Activated T-cell treated with anti-CD3 and anti-CD28 coated beads for 24 hours (primary cell): ENCODE results near the gene SMIM9.

ENCODE experiments used
- DNase-seq: peaks from one replicate; pipeline ENCODE4 v3.0.0-alpha.2; 2020; ENCODE audit warnings: low read depth

Gene SMIM9

DNA sequence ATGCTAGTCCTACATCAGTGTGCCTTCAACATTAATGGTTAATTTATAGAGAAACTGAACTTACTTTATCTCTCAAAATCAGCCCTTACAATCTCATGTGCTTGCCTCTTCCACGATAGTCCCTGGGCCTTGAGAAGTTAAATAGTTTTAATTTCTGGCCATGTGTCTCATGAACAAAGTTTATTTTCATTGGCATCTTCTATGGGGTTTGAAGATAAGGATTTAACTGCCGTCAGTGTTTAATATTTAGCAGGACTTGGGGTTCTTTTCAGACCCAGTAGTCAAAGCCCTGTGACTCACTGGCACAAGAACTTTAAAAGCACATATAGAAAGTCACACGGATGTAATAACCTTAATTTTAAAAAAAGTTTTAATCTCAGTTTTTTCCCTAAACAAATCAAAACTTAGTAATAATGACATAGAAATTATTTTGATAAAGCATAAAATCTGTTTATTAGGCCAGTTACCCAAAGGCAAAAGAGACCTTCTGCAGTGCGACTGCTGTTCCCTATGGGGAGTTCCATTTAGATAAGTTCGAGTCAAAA, 19.1 kb downstream of the SMIM9 start:
- no peak for DNase-seq

DNA sequence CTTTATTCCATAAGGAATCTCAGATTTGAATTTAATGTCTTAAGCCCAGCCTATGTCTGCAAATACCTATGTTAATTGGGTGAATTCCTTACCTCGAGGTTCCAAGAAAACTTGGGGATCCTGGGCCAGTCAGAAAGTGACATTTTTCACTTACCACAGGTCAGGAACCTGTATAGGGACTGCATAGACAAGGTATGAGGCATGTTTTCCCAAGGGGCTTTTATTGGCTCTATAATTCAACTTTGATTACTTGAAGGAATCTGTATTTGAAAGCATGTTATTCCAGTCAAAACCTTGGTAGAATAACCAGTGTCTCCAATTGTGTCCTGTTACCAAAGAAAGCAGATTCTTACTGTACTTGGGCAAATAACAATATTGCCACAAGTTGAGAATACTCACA, 20.7 kb downstream of the SMIM9 start:
- no peak for DNase-seq

DNA sequence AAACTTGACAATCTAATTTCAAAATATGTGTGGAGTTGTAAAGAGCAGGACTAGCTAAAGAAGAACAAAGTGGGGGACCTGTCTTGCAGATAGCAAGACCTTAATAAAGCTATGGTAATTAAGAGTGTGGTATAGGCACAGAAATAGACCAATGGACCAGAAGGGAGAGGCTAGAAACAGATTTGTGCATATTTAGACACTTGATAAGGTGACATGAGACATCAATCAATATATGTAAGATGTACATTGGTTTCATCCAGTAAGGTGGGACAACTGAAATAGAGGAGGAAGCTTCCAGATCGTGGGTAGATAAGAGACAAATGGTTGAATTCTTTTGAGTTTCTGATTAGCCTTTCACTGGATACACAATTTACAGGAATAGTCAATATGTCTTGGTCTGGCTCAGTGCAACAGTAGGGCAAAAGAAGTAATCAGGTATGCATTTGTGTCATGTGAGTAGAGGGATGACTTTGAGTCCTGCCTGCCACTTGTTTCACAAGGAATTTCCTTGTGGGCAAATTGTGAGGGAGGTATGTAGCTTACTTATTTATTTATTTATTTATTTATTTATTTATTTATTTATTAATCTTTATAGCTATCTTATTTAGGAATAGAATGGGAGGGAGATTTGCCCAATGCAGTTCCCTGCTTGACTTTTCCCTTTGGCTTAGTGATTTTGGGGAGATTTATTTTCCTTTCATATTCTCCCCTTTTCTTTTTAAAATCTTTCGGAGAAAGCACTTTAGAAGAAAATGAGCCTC, 21.9 kb downstream of the SMIM9 start:
- DNase-seq = no peak

DNA sequence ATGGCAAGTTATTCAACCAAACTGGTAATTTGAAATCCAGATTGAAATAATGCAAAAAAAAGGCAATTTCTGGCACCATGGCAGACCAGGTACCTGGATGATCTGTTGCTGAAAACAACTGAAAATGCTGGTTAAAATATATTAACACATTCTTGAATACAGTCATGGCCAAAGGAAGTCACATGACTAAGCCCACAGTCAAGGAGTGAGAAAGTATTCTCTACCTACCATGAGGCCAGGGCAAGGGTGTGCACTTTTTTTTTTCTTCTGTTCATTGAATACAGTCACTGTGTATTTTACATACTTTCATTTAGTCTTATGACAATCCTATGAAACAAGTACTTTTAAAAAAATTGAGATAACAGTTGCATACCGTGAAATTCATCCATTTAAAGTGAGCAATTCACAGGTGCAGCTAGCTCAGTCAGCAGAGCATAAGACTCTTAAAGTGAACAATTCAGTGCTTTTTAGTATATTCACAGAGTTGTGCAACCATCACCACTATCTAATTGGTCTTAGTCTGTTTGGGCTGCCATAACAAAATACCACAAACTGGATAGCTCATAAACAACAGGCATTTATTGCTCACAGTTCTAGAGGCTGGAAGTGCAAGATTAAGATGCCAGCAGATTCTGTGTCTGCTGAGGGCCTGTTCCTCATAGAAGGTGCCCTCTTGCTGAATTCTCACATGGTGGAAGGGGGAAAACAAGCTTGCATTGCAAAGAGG, 24.4 kb downstream of the SMIM9 start:
- DNase-seq = no peak

DNA sequence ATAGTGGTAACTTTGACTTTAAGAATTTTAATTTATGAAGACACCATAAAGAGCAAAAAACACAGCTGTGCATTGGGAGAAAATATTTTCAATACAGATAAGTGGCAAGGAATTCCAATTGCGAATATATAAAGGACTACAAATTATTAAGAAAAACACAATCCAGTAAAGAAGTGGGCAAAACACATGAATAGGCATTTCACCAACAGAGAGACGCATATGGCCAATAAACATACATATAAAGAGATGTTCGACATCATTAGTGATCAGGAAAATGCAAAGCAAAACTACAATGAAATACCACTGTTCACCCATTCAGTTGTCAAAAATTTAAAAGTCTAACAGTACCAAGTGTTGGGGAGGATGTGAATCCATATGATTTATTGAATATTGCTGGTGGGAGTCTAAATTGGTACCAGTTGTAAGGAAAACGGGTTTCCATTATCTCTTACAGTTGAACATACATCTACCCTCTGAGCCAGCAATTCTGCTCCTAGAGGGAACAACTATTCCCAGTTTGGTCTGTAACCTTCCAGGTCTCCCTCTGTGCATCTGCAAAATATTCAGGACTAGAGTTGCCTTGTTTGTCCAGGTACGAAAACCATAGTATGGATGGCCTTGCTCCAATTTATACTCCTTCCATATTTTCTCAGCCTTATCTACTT, 27.5 kb downstream of the SMIM9 start:
- no peak for DNase-seq

DNA sequence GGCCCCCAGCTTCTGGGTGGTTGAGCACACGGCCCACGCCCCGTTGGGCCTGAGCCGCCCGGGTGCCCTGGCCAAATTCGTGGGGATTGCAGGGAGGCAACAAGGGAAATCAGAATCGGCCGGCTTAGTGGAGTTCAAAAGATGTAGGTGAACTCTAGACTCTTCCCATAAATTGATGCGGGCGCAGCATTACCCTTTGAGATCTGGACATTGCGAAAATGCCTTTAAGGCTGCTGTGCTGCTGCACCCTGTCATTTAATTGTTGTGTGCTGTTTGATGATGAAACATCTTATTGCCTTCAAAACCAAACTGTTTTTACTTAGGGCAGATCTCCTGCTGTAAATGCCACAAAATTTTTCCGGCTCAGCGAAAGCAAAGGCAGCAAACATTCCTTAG, 28.8 kb downstream of the SMIM9 start:
- no peak for DNase-seq

DNA sequence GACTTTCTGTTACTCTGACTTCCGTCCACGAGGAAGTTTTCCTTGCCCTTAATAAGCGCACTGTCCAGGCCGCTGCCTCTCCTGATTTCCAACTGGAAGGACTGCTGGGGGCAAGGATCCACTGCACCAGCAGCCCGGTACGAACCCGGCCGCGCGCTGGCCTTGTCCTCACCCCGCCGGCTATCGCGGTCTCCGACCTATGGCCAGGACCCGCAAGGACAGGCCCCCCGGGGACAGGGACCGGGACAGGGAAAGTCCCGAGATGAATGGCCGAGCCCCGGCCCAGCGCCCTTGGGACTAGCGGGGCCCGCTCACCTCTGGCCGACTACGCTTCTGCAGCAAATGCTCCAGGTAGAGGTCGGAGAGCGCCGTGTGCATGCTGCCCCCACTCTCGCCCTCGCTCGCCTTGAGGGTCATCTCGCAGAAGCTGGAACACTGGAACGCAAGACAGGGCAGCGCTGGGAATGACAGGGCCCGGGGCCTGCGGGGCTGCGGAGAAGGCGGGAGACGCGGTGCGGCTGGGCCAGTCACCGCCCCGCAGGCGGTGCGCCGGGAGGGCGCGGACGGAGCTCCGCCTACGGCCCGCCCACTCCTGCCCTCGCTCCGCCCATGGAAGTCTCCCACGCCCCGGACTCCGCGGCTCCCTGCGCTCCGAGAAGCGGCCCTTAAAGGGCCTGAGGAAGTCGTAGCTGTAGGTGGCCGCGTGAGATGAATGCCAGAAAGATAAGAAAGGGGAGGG, 29.3 kb downstream of the SMIM9 start, which contains the start of gene MPP1:
MPP1 (minus strand) TSS at position 529 of the 739 bp plus-strand sequence; CDS start at position 417, 112 bp downstream.
- DNase-seq = peak; percentile 62

DNA sequence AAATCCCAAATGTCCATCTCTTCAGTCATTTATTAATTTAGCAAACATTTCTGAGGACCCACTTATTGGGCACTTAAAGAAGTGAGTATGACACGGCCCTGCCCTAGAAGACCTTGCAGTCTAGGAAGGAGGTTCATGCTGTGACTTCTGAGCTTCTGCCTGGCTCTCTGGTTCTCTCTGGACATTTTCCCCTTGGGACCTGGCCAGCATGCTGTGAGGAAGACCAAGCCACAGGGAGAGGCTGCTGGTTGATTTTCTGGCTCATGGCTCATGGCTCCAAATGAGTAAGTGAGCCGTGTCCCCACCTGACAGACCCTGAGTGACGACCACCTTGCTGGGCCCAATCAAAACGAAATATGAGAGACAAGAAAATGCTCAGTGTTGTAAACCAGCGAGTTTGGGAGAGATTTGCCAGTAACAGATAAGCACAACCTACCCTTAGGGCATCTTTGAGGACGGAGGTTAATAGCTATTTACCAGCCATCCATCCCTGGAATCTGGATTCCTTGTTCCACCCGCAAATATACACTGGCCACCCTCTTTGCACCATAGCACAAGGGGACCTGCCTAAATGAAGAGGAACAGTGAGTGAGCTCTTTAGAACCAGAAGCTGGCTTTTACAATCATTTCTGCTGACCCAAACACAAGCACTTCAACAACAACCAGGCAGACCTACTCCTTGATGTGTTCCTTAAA, 30.1 kb downstream of the SMIM9 start:
- DNase-seq = no peak

DNA sequence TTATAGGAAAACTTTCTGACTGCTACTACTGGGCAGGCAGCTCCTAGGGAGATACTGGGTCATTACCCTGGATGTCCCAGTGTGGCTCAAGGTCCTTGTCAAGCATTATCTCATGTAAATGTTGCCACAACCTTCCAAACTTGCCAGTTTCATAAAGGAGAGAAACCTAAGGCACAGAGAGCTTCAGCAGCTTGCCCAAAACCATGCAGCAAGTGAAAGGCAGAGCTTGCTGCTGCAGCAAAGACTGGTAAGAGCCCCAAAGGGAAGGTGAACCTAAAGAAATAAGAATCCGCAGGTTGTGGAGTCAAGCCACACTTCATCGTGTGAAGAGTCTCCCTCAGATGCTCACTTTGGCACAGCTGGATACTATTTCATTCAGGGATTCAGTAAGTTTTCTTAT, 31.5 kb downstream of the SMIM9 start:
- DNase-seq = no peak

DNA sequence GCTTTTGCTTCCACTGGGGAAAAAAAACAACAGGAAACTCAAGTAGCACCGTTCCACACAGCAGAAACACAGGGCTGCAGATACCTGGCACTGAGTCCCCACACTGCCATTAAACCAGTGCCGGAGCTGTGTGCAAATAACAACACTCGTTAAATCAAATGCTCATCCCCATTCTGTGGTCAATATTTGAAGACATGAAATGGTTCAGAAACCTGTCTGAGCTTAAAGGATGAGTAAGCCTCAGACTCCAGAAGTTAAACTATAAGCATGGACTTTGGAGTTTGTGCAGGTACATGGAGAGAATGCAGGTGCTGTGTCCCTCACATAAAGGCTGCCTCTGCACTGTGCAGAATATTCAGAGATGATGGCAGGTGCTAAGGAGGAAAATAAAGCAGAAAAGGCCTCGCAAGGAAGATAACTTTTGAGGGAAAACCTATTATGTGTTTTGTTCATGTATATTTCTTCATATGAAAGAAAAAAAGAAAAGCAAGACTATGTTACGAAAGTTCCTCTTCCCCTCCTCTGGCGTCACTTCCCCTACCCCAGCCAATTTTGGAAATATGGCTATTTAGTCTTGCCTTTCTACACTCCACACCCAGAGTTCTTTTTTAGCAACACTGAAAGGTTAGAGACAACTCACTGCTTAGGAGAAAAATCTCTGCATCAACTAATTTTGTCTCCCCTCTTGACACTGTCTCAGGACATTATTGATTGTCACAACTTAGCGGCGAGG, 33.8 kb downstream of the SMIM9 start:
- no peak for DNase-seq

DNA sequence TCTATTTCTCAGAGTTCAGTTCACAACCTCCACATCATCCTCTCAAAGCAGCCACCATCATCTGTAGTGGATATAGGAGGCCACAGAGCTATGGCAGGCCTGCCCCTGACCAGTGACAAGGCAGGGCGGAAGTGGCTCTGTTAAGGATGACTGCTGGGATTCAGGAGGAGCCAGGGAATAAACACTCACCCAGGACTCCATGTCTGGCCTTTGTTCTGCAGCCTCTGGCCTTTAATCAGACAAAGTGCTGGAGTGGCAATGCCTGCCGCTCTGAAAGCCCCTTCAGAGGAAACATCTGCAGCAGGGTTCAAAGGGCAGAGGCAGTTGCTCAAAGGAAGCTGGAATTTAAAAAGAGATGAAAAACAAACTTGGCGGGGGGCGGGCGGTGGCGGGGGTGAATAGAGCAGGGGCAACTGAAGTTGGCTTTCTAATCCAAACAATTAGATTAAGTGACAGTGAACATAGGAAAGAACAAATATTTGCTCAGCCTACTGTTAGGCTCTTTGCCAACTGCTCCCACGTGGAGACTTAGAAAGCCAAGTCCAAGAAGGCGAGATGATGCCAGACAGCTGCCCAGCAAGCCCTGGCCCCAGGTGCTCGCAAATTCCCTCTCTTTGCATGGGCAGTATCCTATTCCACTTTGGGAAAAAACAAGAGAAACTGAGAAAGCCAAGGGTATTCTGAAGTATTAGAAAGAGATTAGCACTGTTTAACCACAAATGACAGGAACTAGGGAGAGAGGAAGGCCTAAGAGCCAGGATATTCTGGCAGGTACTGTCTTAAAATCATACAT, 34.7 kb downstream of the SMIM9 start:
- no peak for DNase-seq

DNA sequence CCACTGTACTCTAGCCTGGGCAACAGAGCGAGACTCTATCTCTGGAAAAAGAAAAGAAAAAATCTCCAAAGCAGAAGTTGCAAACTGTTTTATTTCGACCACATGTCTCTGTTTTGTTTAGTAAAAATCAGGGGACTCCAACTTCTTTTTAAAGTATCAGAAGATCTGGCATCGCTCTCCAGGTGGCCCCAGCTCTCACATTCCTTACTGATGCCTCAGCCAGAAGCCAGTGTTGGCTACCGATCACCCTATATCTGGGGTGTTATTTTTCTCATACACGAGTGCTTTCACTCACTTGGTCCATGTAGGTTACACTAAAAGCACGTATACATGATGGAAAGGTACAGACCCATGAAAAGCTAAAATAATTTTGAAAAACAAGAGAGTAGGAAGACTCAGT, 37.5 kb downstream of the SMIM9 start:
- no peak for DNase-seq

DNA sequence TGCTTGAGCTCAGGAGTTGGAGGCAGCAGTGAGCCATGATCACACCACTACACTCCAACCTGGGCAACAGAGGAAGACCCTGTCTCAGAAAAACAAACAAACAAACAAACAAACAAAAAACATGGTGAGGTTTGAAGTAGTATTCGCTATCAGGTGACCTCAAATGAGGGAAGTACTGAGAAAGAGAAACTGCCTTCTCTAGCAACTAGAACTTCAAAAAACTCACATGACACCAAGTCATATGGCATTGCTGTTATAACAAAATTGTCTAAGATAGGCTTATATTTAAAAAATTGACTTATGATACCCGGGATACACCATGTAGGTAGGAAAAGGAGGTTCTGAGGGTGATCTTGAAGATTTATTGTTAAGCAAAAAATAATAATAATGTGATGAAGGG, 39.4 kb downstream of the SMIM9 start:
- DNase-seq = no peak

DNA sequence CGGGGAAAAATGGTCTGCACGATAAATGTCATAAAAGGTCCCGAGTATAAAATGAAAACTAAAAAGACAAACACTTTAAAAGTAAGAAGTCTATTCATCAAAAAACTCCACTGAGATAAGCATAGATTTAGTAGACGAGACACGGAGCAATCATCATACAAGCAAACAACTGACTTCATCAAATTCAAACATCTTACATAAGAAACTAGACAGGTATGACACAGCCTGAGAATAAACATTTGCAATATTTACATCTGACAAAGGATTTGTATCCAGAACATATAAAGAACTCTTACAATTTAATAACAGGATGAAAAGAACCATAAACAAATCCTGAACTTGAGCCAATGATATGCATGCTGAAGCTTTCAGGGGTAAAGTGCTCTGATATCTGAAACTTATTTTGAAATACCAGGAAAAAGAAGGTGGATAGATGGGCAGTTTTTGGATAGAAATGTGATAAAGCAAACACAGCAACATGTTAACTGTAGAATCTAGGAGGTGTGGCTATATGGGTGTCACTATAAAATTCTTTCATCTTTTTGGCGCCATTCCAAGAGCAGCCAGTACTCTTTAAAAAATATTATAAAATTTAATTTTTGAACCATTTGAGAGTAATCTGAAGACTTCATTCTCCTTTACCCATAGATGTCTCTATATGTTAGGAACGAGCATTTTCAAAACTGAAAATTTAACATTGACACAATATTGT, 41.2 kb downstream of the SMIM9 start:
- DNase-seq = no peak

DNA sequence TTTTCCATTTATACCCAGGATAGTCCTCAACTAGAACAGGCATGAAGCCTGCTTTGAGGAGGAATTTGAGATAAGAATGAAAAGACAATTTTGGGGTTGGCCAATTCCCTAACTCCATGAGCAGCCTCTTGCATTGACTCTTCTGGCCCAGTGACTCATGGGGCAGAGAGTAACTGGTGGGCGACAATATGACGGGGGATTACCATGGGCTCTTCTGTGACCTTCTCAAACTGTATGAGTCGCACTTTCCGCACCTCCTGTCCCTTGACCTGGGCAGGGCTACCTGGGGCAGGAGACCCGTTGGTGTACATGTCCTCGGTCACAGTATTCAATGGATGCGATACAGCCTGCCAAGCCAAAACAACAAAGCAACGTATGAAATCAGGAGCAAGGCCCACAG, 42.5 kb downstream of the SMIM9 start:
- no peak for DNase-seq

DNA sequence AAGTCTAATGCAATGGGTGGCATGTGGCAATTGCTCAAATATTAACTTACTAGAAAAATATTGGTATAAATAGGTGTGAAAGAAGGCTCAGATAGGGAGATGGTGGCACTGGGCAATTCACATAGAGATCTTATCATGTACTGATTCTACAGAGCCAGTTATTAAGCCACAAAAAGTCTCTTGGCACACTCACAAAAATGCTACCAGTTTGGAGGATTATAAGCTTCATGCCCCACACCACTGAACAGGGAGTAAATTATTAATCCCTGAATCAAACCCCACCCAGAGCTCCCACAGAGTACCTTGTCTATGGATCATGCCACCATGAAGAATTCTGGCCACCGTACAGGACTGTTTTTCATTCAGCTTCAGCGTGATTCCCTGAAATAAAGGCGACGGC, 43.0 kb downstream of the SMIM9 start:
- no peak for DNase-seq

DNA sequence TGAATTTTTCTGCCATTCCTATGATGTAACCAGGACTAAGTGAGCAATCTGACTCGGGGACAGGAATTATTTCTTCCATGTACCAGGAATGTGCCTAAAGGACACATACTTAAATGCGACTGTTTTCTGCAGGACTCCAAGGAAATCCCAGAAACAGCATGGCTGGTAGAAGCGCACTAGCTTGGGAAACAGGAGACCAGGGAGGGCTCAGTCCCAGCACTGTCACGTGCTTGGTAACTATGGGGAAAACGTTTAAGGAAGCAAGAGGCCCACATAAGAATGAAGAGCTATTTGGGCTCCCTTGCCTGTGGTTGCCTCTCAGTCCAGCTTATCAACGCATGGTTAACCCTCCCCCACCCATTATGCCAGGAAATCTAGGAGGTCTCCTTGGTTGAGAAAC, 48.7 kb downstream of the SMIM9 start:
- DNase-seq = no peak

DNA sequence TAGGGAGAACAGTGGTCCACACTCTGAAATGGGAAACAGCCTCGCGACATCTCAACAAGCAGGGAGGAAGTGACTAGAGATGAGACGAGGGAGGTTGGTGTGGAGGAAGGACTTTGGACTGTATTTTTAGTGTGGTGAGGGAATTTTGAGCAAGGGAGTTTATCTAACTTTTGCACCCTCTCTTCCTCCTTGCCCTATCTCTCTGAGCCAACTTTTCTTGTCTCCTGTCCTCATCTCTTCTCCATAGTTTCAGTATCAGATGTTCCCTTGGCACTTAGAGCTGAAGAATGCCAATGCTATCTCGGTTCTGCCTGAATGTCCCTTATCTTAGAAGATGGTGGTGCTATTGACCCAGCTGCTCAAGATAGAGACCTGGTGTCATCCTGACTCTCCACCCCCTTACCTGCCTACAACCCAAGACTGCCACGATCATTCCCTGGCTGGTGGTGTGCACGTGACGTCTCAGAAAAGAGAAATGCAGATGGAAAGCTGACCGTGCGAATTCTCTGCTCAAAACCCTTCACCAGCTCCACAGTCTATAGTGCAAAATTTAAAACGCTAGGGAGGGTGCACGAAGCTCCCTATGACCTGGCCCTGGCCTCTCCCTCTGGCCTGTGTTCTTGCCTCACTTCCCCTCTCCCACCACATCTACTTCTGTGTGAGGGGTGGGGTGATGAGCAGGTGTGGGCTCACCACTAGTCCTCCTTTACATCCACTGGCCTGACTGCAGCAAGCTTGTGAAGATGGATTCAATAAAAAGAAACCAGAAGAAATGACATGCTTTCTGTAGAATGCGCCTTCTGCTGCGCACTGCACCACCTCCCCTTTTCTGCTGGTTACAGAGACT, 50.1 kb downstream of the SMIM9 start:
- no peak for DNase-seq
